Astrocyte (in vitro differentiated cells and primary cell): Measurements from ENCODE around the gene DPM3.

ENCODE experiments used
- CTCF ChIP-seq: IDR thresholded peaks from 2 replicates; pipeline ENCODE4 v1.5.1; 2011; ENCODE audit warnings: low read depth, mild to moderate bottlenecking, inconsistent platforms, low read length, moderate library complexity; ENCODE audit not compliant: insufficient read depth
- EZH2 ChIP-seq: IDR thresholded peaks from 2 replicates; pipeline ENCODE4 v1.6.1; 2012; ENCODE audit warnings: mild to moderate bottlenecking, low read length, inconsistent platforms; ENCODE audit not compliant: insufficient read depth

- TF ChIP-seq CTCF (no peak), EZH2 (peak; percentile 34)
These were observed 13.7 kb downstream of the DPM3 start for GRCh38 chr1:155126556-155127104.
